GM21825 (cell line): Measurements from ENCODE around the gene SUSD4.
"Not testable (repeated sequence)": the region's sequence is repeated elsewhere in the genome, so short reads cannot be mapped to it uniquely, and the experiment has no call there.

Source experiments
- ATAC-seq: cut with Tn5 transposase; IDR thresholded peaks from one replicate; pipeline ENCODE4 v1.9.1; 2021; ENCODE audit warnings: mild to moderate bottlenecking, moderate library complexity; ENCODE audit not compliant: unreplicated experiment

The SUSD4 gene, protein sequence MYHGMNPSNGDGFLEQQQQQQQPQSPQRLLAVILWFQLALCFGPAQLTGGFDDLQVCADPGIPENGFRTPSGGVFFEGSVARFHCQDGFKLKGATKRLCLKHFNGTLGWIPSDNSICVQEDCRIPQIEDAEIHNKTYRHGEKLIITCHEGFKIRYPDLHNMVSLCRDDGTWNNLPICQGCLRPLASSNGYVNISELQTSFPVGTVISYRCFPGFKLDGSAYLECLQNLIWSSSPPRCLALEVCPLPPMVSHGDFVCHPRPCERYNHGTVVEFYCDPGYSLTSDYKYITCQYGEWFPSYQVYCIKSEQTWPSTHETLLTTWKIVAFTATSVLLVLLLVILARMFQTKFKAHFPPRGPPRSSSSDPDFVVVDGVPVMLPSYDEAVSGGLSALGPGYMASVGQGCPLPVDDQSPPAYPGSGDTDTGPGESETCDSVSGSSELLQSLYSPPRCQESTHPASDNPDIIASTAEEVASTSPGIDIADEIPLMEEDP

DNA sequence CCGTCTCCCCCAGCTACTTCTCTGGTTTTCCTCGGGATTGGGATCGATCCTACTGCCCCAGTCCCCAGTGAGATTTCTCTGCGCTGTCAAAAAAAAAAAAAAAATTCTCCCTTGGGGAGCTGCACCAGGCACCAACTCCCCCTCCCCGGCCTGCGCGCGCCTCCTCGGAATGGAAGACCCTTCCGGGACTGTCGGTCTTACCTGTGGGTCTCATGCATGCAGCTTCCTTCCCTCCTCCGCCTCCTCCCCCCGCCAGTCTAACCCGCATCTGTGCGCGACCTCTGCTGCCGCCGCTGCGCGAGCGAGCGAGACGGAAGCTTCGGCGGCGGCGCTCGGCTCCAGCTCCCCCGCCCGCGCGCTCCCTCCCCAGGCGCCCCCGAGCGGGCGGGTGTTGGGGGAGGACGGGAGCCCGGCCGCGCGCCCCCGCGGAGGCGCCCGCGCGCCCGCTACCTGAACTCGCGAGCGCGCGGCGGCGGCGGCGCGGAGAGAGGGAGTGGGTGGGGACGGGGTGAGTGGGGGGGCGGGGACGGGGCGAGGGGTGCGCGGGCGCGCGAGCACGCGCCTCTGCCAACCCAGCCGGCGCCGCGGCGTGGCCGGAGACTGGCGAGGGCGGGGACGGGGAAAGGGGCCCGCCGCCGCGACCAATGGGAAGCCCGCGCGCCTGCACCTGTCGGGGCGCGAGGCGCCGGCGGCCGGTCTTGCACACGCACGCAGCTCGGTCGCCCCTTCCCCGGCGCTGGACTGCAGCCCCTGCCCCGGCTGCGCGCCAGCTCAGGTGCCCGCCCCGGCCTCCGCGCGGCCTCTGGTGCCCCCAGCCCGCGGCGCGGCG, at the start of gene SUSD4:
Gene SUSD4, minus strand, starts transcription at position 321 of the 829 bp plus-strand sequence. CDS start 751 bp downstream, outside the sequence.
- no peak for ATAC-seq

DNA sequence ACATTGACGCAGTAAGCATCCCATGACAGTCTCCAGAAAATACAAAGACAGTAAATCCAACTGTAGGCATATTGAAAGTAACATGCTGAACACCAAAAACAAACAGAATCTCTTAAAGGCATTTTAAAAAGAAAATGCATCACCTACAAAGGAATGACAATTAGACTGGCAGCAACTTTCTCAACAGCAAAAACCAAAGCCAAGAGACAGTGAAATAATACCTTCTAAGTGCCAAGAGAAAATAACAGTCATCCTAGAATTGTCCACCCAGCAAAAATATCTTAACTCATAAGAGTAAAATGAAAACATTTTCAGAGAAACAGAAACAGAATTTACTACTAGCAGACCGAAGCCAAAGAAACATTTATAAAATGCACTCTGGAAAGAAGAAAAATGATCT, 49.2 kb upstream of the SUSD4 start:
- ATAC-seq, result no peak

DNA sequence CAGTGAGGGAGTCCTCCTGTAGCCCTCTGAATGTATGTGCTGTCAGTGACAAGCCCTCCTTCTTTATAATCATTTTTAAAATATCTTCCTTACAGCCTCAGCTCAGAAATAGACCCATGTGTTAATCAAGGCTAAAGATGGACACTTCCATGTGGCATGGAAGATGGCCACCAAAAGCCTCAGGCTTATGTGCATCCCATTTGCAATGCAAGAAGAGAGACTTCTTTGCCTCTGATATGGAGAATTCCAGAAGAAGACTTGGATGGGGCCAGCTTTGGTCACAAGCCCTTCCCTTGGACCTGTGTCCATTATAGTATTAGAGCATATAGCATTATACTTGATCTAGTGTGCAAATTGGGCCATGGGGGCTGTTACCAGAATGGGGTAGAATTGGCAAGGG, 47.7 kb upstream of the SUSD4 start:
- ATAC-seq, result no peak

DNA sequence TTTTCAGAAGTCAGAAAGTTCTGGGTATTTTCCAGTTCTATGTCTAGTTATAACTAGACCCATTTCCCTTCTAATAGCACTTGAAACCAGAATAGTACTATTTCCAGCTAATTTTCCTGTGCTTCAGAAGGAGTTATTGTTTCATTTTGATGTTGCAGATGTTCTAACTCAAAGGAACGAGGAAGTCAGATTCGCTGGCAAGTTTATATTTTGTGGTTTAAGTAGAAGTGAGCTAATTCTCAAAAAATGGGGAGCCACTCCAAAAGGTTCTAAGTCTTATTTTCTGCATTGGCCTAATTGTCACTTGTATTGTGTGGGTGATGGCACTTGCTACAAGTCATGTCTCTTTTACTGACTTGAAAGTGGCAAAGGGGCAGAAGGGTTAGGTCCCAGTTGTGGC, 47.3 kb upstream of the SUSD4 start:
- no peak for ATAC-seq

DNA sequence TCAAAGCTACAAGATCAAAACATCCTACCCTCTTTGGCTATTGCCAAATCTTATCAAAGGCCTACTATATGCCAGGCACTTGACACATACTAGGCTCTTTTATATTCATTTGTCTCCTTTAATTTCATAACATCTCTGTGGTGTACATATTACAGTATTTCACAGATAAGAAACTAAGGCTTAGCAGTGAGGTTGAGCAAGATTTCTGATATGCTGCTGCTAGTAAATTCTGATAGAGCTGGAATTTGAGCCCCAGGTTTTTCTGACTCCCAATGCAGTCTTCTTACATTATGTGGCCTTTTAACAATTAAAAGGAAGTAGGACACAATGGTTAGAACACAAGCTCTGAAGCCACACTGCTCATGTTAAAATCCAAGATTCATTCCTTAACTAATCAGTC, 46.1 kb upstream of the SUSD4 start:
- ATAC-seq, result no peak

DNA sequence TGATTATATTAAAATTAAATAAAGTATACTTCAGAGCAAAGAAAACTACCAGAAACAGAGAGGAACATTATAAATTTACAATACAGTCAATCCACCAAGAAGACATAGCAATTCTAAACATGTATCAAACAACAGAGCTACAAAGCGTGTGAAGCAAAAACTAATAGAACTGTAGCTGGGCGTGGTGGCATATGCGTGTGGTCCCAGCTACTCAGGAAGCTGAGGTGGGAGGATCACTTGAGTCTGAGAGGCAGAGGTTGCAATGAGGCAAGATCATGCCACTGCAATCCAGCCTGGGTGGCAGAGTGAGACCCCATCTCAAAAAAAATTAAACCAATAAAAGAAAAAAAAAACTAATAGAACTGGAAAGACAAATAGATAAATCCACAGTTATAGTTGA, 41.5 kb upstream of the SUSD4 start:
- no peak for ATAC-seq

DNA sequence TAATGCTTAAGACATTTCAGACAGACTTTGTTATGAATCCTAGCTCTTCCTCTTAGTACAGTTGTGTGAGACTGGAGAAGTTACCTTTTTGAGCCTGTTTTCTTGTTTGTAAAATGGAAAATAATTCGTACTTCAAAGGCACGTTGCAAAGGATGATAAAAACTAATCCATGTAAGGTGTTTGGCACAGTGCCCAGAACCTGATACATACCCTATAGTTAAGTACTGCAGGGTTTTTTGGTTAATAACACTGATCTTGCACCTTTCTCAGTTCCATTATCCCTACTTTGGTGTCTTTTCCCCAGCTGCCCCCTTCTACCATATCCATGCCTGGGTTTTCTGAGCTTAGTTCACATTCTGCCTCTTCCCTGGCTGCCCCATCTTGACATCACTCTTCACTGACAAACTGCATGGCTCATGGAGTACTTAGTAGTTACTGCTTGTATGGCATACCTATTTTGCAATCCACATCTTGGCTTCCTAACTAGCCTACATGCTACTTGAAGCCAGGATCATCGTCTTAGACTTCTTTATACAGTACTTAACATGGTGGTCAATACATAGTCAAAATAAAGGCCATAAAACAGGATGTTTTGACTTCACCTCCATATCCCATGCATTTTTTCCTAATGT, 39.3 kb upstream of the SUSD4 start:
- no peak for ATAC-seq

DNA sequence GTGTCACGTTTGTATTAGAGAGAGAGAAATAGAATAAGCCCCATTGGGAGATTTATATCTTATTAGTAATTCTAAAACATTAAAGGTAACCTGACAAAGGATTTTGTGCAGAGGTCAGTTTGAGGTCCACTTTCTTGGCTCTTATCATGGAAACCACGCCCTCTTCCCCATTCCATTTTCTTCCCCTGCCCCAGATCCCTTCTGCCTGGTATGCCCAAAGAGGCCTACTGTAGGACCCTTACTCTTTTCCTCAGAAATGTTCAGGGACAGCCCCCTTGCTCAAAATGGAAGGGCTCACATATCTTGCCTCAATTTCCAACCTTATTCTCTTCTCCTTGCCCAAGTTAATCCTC, 38.8 kb upstream of the SUSD4 start:
- ATAC-seq, result no peak

DNA sequence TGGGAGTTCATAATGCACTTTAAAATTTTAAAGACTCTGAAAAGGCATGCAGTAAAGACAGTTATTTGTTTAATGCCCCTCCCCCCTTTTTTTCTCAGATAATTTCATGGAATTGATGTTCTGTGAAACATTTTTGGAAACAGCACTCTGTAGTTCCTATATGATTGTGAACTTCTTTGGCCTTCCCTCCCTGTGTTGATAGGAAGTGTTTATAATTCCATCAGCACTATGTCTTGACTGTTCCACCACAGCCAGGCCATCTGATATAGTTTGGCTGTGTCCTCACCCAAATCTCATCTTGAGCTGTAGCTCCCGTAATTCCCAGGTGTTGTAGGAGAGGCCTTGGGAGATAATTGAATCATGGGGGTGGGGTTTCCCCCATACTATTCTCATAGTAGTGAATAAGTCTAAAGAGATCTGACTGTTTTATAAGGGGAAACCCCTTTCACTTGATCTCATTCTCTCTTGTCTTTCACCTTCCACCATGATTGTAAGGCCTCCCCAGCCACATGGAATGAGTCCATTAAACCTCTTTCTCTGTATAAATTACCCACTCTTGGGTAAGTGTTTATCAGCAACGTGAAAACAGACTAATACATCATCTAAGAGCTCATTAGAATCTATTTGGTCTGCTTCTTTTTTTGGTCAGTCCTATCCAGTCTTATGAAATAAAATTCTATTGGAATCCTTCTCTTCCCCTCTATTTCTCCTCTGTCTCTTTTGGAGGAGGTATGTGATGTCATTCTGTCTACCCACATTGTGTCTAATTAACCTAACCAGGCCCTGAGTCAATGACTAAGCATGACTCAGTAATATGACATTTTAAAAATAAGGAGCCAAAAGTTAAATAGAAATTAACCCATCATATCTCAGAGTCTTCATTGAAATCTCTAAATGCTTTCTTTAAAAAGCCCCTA, 38.2 kb upstream of the SUSD4 start:
- ATAC-seq, result no peak

DNA sequence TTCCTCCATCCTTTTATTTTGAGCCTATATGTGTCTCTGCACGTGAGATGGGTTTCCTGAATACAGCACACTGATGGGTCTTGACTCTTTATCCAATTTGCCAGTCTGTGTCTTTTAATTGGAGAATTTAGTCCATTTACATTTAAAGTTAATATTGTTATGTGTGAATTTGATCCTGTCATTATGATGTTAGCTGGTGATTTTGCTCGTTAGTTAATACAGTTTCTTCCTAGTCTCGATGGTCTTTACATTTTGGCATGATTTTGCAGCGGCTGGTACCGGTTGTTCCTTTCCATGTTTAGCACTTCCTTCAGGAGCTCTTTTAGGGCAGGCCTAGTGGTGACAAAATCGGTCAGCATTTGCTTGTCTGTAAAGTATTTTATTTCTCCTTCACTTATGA, 35.4 kb upstream of the SUSD4 start:
- ATAC-seq, result not testable (repeated sequence)

DNA sequence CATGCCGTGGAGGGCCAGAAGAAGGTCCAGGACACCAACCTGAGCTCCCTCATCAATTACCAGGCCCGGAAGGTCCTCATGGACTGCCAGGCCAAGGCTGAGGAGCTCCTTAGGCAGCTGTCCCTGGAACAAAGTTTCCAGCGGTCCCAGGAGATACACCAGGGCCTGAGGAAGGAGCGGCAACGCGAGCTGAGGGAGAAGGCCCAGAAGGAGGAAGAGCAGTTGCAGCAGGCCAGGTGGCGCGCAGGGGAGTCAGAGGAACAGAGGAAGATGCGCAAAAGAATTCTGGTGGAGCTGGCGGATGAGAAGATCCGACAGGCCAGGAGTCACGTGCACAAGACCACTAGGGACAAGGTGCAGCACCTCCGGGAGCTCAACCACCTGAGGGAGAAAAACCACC, 30.7 kb upstream of the SUSD4 start:
- no peak for ATAC-seq

DNA sequence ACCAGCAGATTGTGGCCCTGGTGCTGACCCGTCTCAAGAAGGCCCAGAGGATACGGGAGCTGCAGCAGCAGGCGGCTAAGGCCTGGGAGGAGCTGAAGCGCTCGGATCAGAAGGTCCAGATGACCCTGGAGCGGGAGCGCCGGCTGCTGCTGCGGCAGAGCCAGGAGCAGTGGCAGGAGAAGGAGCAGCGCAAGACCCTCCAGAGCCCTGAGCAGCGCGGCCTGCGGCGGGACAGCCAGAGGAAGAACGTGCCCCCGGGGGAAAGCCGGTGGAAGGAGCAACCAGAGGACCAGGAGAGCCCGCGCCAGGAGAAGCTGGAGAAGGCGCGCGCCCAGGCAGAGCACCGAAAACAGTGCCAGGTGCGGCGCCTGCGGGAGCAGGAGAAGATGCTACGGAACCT, 30.3 kb upstream of the SUSD4 start:
- ATAC-seq, result no peak

DNA sequence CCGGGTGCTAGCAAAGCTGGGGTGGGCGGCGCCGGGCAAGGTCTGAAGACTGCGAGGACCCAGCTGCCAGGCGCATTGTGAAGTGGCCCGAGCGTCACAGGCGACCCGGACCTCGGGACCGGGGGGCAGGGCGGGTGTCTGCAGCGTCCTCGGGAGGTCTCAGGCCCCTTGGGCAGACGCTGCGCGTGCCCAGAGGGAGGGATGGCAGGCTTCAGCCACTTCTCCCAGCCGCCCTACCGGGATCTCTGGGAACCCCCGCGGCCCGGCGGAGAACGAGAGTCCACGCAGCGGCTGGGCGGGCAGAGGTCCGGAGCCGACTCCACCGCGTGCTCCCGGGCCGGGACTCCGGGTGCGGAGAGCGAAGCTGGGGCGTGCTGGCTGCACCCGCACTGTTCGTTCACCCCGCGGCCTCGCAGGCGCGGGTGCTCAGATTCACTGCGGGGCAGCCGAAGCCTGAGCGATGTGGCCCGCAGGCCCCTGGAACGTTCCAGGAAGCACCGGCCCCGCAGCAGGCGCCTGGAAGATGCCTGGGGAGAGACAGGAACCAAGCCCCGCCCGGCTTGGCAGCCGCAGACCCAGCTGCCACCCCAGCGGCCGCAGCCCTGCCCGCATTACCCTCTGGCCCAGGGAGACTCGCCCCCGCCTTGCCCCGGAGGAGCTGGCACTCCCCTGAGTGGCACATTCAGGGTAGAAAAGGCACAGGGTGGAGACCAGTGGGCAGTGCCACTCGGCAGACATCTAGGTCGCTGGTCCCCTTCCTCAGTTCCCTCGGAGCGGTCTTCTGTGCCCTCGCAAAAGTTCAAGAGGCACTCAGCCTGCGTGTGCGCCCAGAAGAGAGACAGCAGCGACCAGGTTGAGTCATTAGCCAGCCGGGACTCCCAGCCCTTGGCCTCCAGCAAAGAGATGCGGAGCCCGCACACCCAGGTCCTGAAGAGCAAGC, 29.6 kb upstream of the SUSD4 start, which contains the start of gene CCDC185:
Gene CCDC185, plus strand, starts transcription at position 141 of the 940 bp plus-strand sequence. Its CDS starts 61 bp downstream, at position 202.
- no peak for ATAC-seq

DNA sequence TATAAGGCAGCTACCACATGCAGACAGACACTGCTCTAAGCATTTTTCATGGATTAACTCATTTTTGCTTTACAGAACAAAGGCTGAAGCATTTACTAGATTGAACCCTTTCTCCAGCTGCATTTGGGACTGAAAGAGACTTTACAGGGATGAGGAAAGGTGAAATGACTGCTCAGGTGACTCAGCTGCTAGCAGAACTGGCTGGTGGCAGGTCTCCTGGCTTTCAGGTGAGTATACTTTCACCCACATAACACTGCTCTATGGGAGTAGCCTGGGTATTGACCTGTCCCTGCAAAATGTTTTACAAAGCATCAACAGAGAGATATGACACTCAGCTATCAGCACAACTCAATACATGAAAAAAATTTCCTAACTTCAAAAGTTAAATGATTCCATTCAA, 26.6 kb upstream of the SUSD4 start:
- no peak for ATAC-seq

DNA sequence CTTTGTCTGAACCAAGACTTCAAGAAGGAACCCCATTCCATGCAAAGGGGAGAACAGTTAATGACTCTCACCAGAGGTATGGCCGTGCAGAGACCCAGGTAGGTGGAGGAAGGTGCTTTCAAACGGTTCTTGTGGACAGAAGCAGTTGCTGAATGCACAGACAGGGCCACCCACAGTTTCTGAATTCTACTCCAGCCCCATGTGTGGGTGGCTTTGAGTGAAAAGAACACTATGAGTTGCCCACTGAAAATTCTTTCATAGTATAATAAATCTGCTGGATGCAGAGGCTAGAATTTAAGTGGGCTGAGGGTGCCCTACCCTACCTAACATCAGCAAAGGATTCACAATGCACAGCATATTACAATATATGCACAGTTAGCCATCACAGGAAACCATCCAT, 22.0 kb upstream of the SUSD4 start:
- ATAC-seq, result no peak

DNA sequence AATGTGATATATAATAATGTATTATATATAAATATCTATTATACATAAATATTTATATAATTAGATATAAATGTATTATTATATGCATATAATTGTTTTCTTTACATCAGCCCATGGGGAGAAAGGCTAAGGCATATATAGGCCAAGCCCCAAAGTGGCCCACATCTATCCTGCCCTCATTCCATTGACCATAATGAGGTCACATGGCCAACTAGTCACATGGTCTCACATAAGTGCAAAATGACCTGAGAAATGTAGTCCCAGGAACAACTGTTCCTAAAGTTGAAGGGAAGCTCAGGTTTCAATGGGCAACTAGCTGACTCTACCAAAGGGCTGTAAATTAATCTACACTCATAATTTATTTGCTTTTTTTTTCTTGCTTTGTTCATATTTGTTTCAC, 14.8 kb upstream of the SUSD4 start:
- no peak for ATAC-seq

DNA sequence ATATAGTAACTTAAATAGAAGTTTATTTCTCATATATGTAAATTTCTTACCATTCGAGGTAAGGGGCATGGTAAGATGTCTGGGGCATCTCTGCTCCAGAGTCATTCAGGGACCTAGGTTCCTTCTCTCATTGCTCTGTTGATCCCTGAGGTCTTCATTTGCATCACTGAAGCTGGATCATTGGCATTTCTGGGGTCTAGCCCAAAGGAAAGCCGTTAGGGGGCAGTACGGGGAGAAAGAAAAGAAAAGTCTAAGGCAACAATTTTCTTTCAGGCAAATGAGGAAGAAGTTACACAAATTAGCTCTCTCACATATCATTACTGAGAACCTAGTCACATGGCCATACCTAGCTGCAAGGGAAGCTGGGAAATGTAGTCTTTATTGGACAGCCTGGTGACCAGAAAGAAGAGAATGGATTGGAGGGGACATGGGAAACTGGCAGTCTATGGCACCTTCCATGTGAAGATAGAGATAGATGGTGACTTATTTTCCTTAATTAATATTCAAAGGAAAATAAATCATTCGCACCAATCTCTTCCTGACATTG, 10.2 kb upstream of the SUSD4 start:
- no peak for ATAC-seq

DNA sequence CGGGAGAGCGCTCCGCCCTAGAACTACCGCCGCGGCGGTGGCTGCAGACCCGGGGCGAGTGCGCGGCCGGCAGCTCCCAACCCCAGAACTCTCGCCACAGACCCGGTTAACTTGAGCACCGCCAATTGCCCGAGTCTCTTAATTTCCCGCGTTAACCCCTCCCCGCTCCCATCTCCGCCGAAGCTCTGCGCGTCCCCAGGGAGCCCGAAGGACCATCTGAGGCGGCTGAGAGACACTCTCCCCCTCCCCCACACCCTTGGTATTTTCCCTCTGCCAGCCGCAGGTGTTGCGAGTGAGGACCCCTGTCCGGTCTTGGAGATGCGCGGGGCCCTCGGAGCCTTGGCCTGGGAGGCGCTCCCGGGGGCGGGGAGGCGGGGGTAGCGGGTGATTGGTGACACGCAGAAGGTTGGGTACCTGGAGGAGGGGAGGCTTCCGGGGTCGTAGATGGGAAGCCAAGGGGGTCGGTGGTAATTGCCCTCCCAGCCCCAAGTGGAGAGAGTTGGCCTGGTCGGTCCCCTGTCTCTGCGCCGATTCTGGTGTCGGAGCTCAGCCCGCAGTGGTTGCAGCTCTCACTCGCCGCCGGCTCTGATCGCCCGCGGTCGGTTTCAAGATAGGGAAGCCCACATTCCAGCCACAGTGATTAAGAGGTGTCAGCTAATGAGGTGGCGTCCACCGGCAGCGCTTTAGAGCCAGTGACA, 858 bp upstream of the SUSD4 start:
- no peak for ATAC-seq
